Measurements from ENCODE around the gene LMNTD2. TPM values are rescaled to one million over a fixed set of nuclear protein-coding genes. Genes with fewer than 3 reads are reported as not detected.

Gene LMNTD2
- total and polyA plus RNA-seq, 2 of the 13 experiments (the other 11 are each of a cell fraction or from before 2014, with no cell fraction given), result 1.1 to 3.1 TPM

- TF ChIP-seq, protein P1, sequence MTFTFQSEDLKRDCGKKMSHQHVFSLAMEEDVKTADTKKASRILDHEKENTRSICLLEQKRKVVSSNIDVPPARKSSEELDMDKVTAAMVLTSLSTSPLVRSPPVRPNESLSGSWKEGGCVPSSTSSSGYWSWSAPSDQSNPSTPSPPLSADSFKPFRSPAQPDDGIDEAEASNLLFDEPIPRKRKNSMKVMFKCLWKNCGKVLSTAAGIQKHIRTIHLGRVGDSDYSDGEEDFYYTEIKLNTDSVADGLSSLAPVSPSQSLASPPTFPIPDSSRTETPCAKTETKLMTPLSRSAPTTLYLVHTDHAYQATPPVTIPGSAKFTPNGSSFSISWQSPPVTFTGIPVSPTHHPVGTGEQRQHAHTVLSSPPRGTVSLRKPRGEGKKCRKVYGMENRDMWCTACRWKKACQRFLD (CRISPR knock-in tag; IDR thresholded peaks at IDR 0.05; ENCODE audit: borderline replicate concordance), result no peak
- TF ChIP-seq NFATC3 (CRISPR knock-in tag; IDR thresholded peaks at IDR 0.05) (no peak), HNRNPUL1 (IDR thresholded peaks at IDR 0.05; ENCODE audit: low read depth, low read length) (no peak), ZNF747 (CRISPR knock-in tag; IDR thresholded peaks at IDR 0.05; ENCODE audit: borderline replicate concordance) (no peak), ZNF510 (CRISPR knock-in tag; IDR thresholded peaks at IDR 0.05; ENCODE audit: low read depth) (0 out of 2 replicates have a peak, but pooled peaks have one; percentile 4), ZNF530 (CRISPR knock-in tag; IDR thresholded peaks at IDR 0.05; ENCODE audit: low read depth) (no peak), POLR2AphosphoS2 (IDR thresholded peaks at IDR 0.05; ENCODE audit: low read depth, low read length) (no peak), IRF1 (CRISPR knock-in tag; IDR thresholded peaks at IDR 0.05; ENCODE audit: low read depth) (no peak), ZFP41 (CRISPR knock-in tag; IDR thresholded peaks at IDR 0.05; ENCODE audit: borderline replicate concordance) (no peak), MED13 (CRISPR knock-in tag; IDR thresholded peaks at IDR 0.05) (no peak), ZNF460 (CRISPR knock-in tag; IDR thresholded peaks at IDR 0.05; ENCODE audit: borderline replicate concordance) (no peak)
- TF ChIP-seq, protein P2, sequence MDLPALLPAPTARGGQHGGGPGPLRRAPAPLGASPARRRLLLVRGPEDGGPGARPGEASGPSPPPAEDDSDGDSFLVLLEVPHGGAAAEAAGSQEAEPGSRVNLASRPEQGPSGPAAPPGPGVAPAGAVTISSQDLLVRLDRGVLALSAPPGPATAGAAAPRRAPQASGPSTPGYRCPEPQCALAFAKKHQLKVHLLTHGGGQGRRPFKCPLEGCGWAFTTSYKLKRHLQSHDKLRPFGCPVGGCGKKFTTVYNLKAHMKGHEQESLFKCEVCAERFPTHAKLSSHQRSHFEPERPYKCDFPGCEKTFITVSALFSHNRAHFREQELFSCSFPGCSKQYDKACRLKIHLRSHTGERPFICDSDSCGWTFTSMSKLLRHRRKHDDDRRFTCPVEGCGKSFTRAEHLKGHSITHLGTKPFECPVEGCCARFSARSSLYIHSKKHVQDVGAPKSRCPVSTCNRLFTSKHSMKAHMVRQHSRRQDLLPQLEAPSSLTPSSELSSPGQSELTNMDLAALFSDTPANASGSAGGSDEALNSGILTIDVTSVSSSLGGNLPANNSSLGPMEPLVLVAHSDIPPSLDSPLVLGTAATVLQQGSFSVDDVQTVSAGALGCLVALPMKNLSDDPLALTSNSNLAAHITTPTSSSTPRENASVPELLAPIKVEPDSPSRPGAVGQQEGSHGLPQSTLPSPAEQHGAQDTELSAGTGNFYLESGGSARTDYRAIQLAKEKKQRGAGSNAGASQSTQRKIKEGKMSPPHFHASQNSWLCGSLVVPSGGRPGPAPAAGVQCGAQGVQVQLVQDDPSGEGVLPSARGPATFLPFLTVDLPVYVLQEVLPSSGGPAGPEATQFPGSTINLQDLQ (CRISPR knock-in tag; IDR thresholded peaks at IDR 0.05), result no peak
- TF ChIP-seq, protein P3, sequence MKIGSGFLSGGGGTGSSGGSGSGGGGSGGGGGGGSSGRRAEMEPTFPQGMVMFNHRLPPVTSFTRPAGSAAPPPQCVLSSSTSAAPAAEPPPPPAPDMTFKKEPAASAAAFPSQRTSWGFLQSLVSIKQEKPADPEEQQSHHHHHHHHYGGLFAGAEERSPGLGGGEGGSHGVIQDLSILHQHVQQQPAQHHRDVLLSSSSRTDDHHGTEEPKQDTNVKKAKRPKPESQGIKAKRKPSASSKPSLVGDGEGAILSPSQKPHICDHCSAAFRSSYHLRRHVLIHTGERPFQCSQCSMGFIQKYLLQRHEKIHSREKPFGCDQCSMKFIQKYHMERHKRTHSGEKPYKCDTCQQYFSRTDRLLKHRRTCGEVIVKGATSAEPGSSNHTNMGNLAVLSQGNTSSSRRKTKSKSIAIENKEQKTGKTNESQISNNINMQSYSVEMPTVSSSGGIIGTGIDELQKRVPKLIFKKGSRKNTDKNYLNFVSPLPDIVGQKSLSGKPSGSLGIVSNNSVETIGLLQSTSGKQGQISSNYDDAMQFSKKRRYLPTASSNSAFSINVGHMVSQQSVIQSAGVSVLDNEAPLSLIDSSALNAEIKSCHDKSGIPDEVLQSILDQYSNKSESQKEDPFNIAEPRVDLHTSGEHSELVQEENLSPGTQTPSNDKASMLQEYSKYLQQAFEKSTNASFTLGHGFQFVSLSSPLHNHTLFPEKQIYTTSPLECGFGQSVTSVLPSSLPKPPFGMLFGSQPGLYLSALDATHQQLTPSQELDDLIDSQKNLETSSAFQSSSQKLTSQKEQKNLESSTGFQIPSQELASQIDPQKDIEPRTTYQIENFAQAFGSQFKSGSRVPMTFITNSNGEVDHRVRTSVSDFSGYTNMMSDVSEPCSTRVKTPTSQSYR (CRISPR knock-in tag; IDR thresholded peaks at IDR 0.05; ENCODE audit: borderline replicate concordance), result no peak
- TF ChIP-seq, protein P4, sequence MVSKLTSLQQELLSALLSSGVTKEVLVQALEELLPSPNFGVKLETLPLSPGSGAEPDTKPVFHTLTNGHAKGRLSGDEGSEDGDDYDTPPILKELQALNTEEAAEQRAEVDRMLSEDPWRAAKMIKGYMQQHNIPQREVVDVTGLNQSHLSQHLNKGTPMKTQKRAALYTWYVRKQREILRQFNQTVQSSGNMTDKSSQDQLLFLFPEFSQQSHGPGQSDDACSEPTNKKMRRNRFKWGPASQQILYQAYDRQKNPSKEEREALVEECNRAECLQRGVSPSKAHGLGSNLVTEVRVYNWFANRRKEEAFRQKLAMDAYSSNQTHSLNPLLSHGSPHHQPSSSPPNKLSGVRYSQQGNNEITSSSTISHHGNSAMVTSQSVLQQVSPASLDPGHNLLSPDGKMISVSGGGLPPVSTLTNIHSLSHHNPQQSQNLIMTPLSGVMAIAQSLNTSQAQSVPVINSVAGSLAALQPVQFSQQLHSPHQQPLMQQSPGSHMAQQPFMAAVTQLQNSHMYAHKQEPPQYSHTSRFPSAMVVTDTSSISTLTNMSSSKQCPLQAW (CRISPR knock-in tag; IDR thresholded peaks at IDR 0.05), result no peak
- TF ChIP-seq, protein P5, sequence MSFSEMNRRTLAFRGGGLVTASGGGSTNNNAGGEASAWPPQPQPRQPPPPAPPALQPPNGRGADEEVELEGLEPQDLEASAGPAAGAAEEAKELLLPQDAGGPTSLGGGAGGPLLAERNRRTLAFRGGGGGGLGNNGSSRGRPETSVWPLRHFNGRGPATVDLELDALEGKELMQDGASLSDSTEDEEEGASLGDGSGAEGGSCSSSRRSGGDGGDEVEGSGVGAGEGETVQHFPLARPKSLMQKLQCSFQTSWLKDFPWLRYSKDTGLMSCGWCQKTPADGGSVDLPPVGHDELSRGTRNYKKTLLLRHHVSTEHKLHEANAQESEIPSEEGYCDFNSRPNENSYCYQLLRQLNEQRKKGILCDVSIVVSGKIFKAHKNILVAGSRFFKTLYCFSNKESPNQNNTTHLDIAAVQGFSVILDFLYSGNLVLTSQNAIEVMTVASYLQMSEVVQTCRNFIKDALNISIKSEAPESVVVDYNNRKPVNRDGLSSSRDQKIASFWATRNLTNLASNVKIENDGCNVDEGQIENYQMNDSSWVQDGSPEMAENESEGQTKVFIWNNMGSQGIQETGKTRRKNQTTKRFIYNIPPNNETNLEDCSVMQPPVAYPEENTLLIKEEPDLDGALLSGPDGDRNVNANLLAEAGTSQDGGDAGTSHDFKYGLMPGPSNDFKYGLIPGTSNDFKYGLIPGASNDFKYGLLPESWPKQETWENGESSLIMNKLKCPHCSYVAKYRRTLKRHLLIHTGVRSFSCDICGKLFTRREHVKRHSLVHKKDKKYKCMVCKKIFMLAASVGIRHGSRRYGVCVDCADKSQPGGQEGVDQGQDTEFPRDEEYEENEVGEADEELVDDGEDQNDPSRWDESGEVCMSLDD (CRISPR knock-in tag; IDR thresholded peaks at IDR 0.05; ENCODE audit: borderline replicate concordance), result no peak
Measured at GRCh38 chr11:568306-569157, 8.0 kb upstream of the LMNTD2 start (continued).

All from HepG2 (cell line).